K562 (cell line): ENCODE measurements around the gene HMCN2. TPM values are rescaled to one million over a fixed set of nuclear protein-coding genes. Genes with fewer than 3 reads are reported as not detected.

Source experiments
- ATAC-seq: fragments of 200-7000 bp; cut with Tn5 transposase; 3 replicates; pipeline ENCODE4 v1.9.1; 2020; ENCODE audit warnings: moderate library complexity
- BruUV-seq: library from RNA; stranded (reverse); fragments of 400-500 nt; replicated peaks from 2 replicates; lab custom pipeline; 2021; lab: Mats Ljungman, UMichigan
- CTCF ChIA-PET: fragments of 300-600 bp; formaldehyde crosslinking; extraction: SDS; loops from one replicate; lab custom pipeline; 2021; ENCODE audit warnings: low intra/inter-chr PET ratio; lab: Yijun Ruan, JAX
- POLR2A ChIA-PET: fragments of 300-600, 350-650 bp; sonication (Branson Sonifier 250); formaldehyde crosslinking; extraction: SDS; loops from one replicate; lab custom pipeline; 2021; ENCODE audit warnings: antibody characterized with exemption, inconsistent platforms; lab: Yijun Ruan, JAX
- DNase-seq, 4 experiments: peaks; one replicate each; pipeline versions ENCODE4 v3.0.0 to v3.0.0-alpha.2; 2011 to 2018; ENCODE audit warnings: low spot score in 3 of 4, mixed read lengths in 3 of 4; ENCODE audit errors: extremely low read depth in 1 of 4
- FAIRE-seq: peaks from 2 replicates; lab custom pipeline; 2011; peaks lifted over from hg19 to GRCh38; lab: Jason Lieb, UNC
- H2AFZ ChIP-seq: 2 replicates; pipeline ENCODE4 v1.6.0; 2011; ENCODE audit warnings: low read depth, low read length, control low read depth, inconsistent platforms
- H3K27ac ChIP-seq: fragments of 200-600 bp; 3 replicates; pipeline ENCODE4 v1.8.0; 2011; ENCODE audit warnings: low read depth, mild to moderate bottlenecking, control low read depth, inconsistent platforms, low read length, moderate library complexity, mixed read lengths; ENCODE audit errors: extremely low read depth
- H3K27me3 ChIP-seq, 2 experiments: fragments of 300-600 bp in 1 of 2; 2 replicates in 1 of 2; 3 replicates in 1 of 2; pipeline versions ENCODE4 v1.6.0 to v1.8.0; 2011; ENCODE audit warnings: inconsistent platforms in 2 of 2, low read length in 2 of 2, mild to moderate bottlenecking in 1 of 2, mixed read lengths in 1 of 2, moderate library complexity in 1 of 2; ENCODE audit not compliant: control insufficient read depth in 2 of 2, insufficient read depth in 2 of 2
- H3K36me3 ChIP-seq: fragments of 300-600 bp; 3 replicates; pipeline ENCODE4 v1.8.0; 2011; ENCODE audit warnings: mild to moderate bottlenecking, low read length, inconsistent platforms; ENCODE audit not compliant: control insufficient read depth, insufficient read depth
- H3K4me1 ChIP-seq, 2 experiments: fragments of 200-600 bp in 1 of 2; replicated peaks in 1 of 2; 2 replicates in 1 of 2; 3 replicates in 1 of 2; pipeline versions ENCODE4 v1.5.1 to v1.8.0; 2011; ENCODE audit warnings: inconsistent platforms in 2 of 2, low read length in 2 of 2, mild to moderate bottlenecking in 1 of 2, mixed read lengths in 1 of 2, moderate library complexity in 1 of 2; ENCODE audit not compliant: control insufficient read depth in 2 of 2, insufficient read depth in 2 of 2
- H3K4me2 ChIP-seq: 2 replicates; pipeline ENCODE4 v1.6.1; 2011; ENCODE audit warnings: low read length, control low read depth, inconsistent platforms, mixed read lengths; ENCODE audit not compliant: insufficient read depth
- H3K4me3 ChIP-seq: fragments of 200-600 bp; sonication (generic), shearing (Covaris generic); 2 replicates; pipeline ENCODE4 v1.5.1; 2016; ENCODE audit warnings: control low read depth, inconsistent platforms
- H3K79me2 ChIP-seq: fragments of 200-600 bp; 3 replicates; pipeline ENCODE4 v1.8.0; 2011; ENCODE audit warnings: low read length, inconsistent platforms; ENCODE audit not compliant: control insufficient read depth, insufficient read depth
- H3K9ac ChIP-seq, 2 experiments: 2 replicates each; pipeline versions ENCODE4 v1.6.0 to v1.6.1; 2011; ENCODE audit warnings: low read depth in 2 of 2, low read length in 2 of 2, control low read depth in 1 of 2, inconsistent platforms in 1 of 2, mild to moderate bottlenecking in 1 of 2, mixed read lengths in 1 of 2; ENCODE audit not compliant: insufficient read depth in 1 of 2
- H3K9me1 ChIP-seq: one replicate; pipeline ENCODE4 v1.6.0; 2011; ENCODE audit warnings: inconsistent platforms, mild to moderate bottlenecking, low read length, moderate library complexity; ENCODE audit not compliant: control insufficient read depth, insufficient read depth
- H3K9me3 ChIP-seq: replicated peaks from 2 replicates; pipeline ENCODE4 v1.5.1; 2011; ENCODE audit warnings: low read depth, low read length, inconsistent platforms; ENCODE audit not compliant: control insufficient read depth, insufficient read depth
- H4K20me1 ChIP-seq: replicated peaks from 2 replicates; pipeline ENCODE4 v1.6.1; 2011; ENCODE audit warnings: low read length, inconsistent platforms, mixed read lengths; ENCODE audit not compliant: control insufficient read depth, insufficient read depth
- E2F3 ChIP-seq: fragments of 250-450 bp; sonication (Bioruptor Pico); IDR thresholded peaks from 2 replicates; pipeline ENCODE4 v1.4.0; 2020; ENCODE audit warnings: mild to moderate bottlenecking
- ILF3 ChIP-seq: fragments of 450-650 bp; IDR thresholded peaks from 2 replicates; pipeline ENCODE4 v1.6.1; 2018; ENCODE audit warnings: antibody characterized with exemption, mild to moderate bottlenecking, moderate library complexity, borderline replicate concordance
- RBBP5 ChIP-seq: fragments of 200-600 bp; sonication (generic); IDR thresholded peaks from 2 replicates; pipeline ENCODE4 v1.6.1; 2012; ENCODE audit warnings: borderline replicate concordance, mild to moderate bottlenecking, low read length, control low read depth, inconsistent platforms; ENCODE audit not compliant: insufficient read depth, poor library complexity, severe bottlenecking
- SMARCE1 ChIP-seq: fragments of 450-650 bp; IDR thresholded peaks from 2 replicates; pipeline ENCODE4 v1.7.1; 2016; ENCODE audit warnings: mild to moderate bottlenecking
- ZKSCAN3 ChIP-seq: fragments of 250-450 bp; sonication (Bioruptor Pico); IDR thresholded peaks from 2 replicates; pipeline ENCODE4 v1.4.0; 2020
- ZNF3 ChIP-seq: fragments of 250-450 bp; sonication (Bioruptor Pico); IDR thresholded peaks from 2 replicates; pipeline ENCODE4 v1.5.0; 2021; ENCODE audit warnings: mild to moderate bottlenecking, moderate library complexity
- WGBS: fragments of 100-300 bp; shearing (Covaris generic); methylation state at CpG from one replicate; pipeline ENCODE4 v1.1.6; 2016; ENCODE audit warnings: low coverage, mixed read lengths; ENCODE audit not compliant: insufficient coverage; ENCODE audit errors: missing lambda C conversion rate; 5-methylcytosine and 5-hydroxymethylcytosine counted together
- in situ Hi-C: fragments of 300-500 bp; cut with MboI; formaldehyde crosslinking; loops from 4 replicates; pipeline ENCODE4 v1.15.0; 2018; ENCODE audit warnings: inconsistent platforms, mixed read lengths
- intact Hi-C: fragments of 100-400 bp; cut with micrococcal nuclease; formaldehyde crosslinking; loops from 2 replicates; pipeline ENCODE4 v1.14.2; 2022
- polyA plus RNA-seq, 8 experiments: library from polyadenylated mRNA; depleted of rRNA in 4 of 8; stranded (reverse) in 5 of 8; unstranded in 3 of 8; fragments of >200 nt; fragmentation: Nextera tagmentation in 2 of 8; fragmentation: Illumina TruSeq in 1 of 8; extraction: Ambion mirVana in 2 of 8; extraction: Trizol in 1 of 8; gene quantifications; 2 replicates each; pipeline versions ENCODE4 v1.2.1 to v1.2.3, GENCODE V29; 2011 to 2014; ENCODE audit warnings: inconsistent platforms in 1 of 8, missing spikeins in 1 of 8
- total RNA-seq, 7 experiments: library from RNA; depleted of rRNA in 6 of 7; stranded (reverse); fragments of >200 nt in 6 of 7; fragmentation: Illumina TruSeq in 2 of 7; extraction: Trizol in 2 of 7; gene quantifications; 2 replicates each; pipeline versions ENCODE4 v1.2.1 to v1.2.3, GENCODE V29; 2011 to 2021; ENCODE audit warnings: low replicate concordance in 1 of 7

Gene HMCN2
- total and polyA plus RNA-seq, 9 of the 15 experiments (the other 6 are each of a cell fraction or from before 2014, with no cell fraction given), result 0.01 TPM; not detected in 8

DNA sequence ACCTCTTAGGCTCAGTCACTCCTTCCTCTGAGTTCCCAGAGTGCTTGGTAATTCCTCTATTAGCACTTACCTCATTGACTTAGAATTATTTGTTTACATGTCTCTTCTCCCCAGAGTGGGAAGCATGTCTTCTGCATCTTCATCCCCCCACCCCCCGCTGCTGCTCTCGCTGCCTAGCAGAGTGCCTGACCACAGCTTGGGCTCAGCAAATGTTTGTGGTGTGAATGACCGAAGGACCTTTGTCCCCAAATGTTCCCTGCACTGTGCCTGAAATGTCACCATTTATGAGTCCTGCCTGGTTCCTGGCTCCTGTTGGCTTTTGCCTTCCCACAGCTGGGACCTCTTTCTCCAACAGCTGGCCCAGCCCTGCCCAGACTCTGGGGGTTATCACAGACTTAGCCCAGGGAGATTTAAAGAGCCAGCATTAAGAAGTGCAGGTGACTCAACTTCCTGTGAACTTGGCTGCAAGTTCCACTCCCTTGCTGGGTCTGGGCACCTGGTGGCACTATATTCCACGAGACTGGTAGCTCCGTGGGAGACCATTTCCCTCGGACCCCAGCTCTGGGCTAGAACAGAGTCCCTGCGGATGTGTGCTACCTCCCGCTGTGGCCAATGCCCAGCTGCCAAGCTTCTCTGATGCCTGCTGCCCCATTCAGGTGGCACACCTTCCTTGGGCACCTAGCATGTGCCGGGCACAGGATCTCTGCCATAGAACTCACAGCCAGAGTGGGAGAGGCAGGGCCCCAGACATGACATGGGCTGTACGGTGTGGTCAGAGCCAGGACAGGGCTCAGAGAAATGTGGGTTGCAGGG lies 1.8 kb upstream of the HMCN2 start:
- BruUV-seq, result no TSS peak
- Histone ChIP-seq H3K4me1 (peaks cover 0 to 15% of the 10 kb centered on the region in 2 experiments; a peak in 2 of 5 replicates), H3K9me3 (no peaks in the 10 kb centered on the region), H3K4me2 (no peak overlapping the region), H3K4me3 (no peak overlapping the region), H3K27me3 (peaks cover 68 to 78% of the 10 kb centered on the region in 2 experiments; a peak in 4 of 5 replicates), H3K27ac (no peak overlapping the region), H3K9ac (no peak overlapping the region), H3K9me1 (no peaks in the 10 kb centered on the region), H2AFZ (no peak overlapping the region), H3K79me2 (no peaks in the 10 kb centered on the region), H3K36me3 (no peaks in the 10 kb centered on the region), H4K20me1 (peaks cover 2% of the 10 kb centered on the region)
- TF ChIP-seq ZKSCAN3 (CRISPR knock-in tag) (no peak), ZNF3 (no peak), E2F3 (no peak), ILF3 (no peak), SMARCE1 (no peak), RBBP5 (no peak)
- ATAC-seq (no peak), DNase-seq (no peak), FAIRE-seq (no peak)
- CTCF ChIA-PET, result no interaction called here
- in situ Hi-C loops, result no loop called here
- 0% methylated on average over 10 of the region's 10 CpGs for WGBS
- POLR2A ChIA-PET, result interaction anchor here (0.6 to 1.1 kb wide), 6 partner anchors 11 to 260 kb away, joined by 3 read pairs; no protein-coding TSS in a partner anchor
- intact Hi-C loops, result no loop called here
